ENCODE data around the gene POLE3.
"Not testable (repeated sequence)": the region's sequence is repeated elsewhere in the genome, so short reads cannot be mapped to it uniquely, and the experiment has no call there.

Gene POLE3

DNA sequence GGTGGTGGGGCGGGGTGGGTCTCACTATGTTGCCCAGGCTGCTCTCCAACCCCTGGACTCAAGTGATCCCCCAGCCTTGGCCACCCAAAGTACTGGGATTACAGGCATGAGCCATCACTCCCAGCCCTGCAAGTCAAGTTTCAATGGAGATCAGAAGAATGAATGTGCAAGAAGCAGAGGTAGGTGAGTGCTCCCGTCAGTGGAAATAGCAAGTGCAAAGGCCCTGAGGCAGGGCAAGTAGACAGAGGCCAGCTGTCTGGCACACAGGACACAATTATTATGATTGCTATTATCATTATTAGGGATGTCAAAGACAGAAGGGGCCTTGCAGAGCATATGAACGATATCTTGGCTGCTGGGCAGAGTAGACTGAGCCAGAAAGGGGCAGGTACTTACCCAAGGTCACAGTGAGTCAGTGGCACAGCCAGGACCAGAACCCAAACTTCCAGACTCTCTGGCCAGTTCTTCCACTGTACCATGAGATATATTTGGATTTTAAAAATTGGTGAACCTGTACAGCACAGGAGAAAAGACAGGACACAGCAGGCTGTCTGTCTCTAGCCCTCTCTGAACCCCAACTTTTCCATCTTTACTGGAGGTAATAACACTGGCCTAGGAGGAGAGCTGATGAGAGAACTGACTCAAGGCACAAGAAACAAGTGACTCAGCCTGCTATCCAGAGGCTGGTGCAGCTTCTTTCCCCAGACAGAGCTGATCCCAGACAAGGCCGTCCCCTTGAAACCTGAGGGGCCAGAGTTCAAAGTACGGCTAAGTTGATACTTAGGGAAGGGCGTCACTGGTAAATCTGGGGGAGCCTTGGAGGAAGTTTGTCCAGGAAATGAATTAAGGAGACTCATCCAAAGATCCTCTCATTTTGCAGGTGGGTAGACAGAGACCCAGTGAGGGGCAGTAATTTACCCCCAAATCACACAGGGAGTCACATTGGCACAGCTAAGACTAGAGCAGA lies 35.1 kb downstream of the POLE3 start:
- DNase-seq, result no peak

DNA sequence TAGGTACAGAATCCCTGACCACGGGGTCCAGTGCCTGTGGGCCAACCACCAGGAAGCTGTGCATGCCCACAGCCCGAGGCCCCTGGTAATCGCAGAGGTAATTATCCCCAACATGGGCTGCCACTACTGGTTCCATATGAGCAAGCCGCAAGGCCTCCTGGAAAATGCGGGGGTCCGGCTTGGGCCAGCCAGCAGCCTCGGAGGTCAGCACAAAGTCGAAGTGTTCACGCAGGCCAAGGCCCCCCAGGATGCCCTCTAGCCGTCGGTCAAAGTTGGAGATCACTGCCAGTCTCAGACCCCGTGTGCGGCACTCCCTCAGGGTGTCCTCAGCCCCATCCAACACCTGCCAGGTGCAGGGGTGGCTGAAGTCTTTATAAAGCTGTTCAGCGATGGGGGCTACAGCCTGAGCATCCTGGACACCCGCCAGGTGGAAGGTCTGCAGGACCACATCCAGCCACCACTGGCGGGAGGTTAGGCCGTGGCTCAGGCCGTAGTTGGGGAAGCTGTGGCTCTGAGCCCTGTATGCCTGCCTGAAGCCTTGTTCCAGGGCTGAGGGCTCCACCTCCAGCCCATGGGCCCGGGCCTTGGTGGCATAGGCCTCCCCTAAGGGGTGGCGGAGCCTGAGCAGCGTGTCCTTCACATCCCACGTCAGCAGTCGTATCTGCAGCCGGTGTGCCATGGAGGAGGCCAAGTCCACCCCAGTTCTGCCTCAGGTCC lies 36.6 kb downstream of the POLE3 start:
- no peak for DNase-seq

DNA sequence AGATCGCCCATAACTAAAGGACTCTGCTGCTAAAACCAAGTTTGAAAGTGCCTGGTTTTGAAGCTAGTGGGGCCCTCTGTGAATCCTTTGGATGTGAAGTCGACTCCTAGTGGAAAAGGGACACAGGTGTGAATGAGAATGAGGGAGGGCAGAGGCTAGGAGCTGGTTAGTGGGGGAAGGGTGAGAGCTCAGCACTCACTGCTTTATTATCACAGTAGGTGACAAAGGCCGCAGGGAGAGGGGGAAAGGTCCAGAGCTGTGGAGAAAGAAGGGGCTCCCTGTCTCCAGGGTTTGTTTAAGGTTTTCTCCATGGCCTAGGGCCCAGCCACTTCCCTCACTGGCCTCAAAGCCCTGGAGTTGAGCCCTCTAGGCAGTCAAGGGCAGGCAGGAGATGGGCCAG lies 37.2 kb downstream of the POLE3 start:
- DNase-seq, result no peak

DNA sequence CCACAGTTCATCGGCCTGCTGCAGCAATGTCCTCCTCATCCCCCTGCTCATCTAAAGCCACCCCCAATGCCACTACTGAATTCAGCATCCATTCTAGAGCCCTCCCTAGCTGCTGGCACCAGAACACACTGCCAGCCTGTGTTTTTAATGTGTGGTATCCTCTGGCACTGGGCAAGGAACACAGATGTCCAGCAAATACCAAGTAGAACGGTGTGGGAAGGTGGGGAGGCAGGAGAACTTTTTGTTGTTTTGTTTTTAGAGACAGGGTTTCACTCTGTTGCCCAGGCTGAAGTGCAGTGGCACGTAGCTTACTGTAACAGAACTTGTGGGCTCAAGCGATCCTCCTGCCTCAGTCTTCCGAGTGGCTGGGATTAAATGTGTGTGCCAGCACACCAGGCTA lies 38.4 kb downstream of the POLE3 start:
- DNase-seq, result no peak

DNA sequence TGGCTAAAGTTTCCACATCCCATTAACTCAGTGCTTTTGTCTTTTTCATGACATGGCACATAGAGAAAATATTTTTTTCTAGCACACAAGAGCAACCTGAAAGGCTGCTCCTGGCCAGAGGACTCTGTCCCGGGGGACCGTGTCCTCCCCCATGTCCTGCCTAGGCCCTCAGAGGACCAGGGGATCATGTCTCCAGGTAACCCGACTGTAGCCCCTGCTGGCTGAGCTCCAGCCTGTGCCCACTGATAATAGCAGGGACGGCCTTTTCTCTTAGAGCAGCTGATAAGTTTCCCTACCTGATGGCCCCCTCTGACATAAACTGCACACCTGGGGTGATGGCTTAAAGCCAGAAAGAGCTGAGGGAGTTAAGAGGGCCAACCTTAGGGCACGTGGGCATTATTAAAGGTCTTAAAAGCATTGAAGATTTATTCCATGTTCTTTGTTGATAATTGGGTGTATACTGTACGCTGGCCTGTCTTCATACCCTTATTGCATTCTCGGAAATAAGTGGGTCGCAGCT lies 39.6 kb downstream of the POLE3 start:
- no peak for DNase-seq

DNA sequence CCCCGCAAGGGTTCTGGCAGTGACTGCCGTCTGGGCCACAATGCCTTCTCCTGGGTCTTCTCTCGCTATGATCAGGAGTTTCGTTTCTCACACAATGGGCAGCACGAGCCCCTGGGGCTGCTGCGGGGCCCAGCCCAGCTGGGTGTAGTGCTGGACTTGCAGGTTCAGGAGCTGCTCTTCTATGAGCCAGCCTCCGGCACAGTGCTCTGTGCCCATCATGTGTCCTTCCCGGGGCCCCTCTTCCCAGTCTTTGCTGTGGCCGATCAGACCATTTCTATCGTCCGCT lies 40.7 kb downstream of the POLE3 start:
- no peak for DNase-seq

DNA sequence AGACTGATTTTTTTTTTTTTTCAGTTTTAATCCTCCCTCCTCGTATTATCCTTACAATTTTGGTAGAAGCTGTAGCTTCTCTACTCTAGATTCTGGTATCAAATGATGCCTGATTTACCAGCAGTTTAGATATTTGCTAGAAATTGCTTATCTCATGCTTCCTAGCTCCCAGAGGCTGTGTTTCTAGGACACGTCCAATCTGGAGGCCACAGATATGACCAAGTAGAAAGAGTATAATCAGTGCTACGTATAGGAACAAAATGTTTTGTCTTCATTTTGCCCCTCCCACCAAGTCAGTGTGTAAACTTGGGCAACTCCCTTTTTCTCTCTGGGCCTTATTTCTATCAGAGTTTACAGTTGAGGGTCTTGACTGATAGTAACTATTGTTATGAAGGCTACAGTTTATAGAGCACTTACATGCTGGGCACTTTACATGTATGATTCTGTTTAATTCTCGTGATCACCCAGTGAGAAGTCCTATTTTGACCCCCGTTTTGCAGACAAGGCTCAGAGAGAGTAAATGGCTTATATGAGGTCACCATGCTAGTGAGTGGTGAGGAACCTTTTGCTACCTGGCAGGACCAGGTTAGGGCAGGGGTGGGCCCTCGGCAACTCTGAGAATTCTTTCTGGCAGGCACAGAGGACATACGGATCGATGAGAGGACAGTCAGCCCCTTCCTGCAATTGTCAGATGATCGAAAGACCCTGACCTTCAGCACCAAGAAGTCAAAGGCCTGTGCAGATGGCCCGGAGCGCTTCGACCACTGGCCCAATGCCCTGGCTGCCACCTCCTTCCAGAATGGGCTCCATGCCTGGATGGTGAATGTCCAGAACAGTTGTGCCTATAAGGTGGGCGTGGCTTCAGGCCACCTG lies 41.3 kb downstream of the POLE3 start:
- DNase-seq, result no peak

DNA sequence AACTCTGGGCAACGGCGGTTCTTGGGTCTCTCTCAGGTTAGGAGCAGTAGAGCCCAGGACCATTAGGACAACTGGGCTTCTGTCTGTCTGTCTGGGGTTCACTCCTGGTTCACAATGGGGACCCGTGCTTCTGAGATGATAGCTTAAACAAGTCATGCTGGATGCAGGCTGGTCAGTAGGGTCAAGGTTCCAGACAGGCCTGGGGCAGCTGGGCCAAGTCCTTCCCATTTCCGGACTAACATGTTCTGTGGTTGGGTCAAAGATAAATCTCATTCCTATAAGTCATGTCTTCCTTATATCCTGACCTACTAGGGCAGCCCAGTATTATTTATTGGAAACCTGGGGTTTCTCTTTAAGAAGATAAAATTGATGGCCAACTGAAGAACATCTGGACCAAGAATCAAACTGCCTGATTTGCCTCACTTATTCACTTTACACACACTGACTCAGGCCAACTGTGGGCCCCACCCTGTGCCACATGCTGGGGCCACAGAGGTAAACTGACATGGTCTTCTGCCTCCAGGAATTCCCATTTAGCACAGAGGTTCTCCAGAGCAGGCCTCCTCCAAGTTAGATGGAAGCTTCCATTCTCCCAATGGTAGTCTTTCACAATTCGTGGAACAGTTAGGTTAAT lies 42.0 kb downstream of the POLE3 start:
- DNase-seq, result no peak

DNA sequence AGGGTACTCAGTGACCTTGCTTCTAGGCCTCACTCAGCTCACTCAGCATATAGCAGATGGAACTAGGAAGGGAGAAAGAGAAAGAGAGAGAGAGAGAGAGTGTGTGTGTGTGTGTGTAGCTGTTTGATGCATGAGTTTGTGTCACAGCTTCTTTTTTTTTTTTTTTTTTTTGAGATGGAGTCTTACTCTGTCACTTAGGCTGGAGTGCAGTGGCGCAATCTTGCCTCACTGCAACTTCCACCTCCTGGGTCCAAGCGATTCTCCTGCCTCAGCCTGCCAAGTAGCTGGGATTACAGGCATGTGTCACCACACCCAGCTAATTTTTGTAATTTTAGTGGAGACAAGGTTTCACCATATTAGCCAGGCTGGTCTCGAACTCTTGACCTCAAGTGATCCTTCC lies 44.8 kb downstream of the POLE3 start:
- not testable (repeated sequence) for DNase-seq

DNA sequence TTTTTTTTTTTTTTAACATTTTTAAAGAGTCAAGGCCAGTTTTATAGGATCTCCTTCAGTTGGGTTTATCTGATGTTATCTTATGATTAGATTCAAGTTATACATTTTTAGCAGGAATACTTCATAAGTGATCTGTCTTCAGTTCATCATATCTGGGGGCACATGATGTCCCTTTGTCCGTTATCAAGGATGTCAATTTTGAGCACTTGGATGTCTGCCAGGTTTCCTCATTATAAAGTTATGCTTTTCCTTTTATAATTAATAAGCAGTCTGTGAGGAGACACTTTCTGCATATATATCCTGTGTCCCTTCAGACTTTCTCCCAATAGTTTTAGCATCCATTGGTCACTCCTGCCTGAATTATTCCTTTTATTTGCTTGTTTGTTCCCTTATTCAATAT lies 45.5 kb downstream of the POLE3 start:
- no peak for DNase-seq

DNA sequence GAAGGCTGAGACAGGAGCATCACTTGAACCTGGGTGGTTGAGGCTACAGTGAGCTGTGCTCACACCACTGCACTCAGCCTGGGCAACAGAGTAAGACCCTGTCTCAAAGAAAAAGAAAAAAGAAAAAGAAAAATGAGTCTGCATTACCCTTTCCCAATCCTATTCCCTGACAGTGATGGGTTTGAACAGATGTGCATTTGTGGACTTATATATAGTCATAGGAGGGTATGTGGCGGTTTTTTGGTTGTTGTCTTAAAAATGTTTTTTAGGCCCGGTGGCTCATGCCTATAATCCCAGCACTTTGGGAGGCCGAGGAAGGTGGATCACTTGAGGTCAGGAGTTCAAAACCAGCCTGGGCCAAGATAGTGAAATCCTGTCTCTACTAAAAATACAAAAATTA lies 47.1 kb downstream of the POLE3 start:
- no peak for DNase-seq

DNA sequence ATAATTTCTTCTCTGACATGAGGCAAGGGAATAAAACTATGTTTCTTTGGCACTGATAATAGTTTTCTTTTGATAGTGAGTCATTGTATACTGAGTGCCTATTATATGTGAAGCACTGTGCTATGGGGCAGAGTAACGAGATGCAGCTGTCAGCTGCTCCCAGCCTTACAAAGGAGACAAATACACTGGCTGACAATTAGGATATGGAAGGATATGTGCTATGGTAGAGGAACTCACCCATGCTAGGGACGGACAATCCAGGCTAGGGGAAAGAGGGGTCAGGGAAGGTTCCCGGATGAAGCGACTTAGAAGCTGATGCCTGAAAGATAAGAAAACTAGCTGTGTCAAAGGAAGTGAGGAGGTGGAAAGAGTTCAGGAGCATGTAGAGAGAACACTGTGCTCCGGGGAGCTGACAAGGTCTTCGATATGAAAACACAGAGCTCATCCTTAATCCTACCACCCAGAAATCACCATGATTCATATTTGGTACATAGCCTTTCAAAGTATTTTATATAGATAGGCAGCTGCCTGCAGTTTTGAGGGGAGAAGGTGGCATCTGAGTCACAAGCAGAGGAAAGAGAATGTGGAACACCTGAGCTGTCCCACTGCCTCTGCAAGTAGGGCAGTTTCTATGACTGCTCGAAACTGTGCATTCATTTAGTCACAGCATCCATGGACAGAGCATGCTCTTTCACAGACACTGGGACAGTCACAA lies 49.0 kb downstream of the POLE3 start:
- no peak for DNase-seq

DNA sequence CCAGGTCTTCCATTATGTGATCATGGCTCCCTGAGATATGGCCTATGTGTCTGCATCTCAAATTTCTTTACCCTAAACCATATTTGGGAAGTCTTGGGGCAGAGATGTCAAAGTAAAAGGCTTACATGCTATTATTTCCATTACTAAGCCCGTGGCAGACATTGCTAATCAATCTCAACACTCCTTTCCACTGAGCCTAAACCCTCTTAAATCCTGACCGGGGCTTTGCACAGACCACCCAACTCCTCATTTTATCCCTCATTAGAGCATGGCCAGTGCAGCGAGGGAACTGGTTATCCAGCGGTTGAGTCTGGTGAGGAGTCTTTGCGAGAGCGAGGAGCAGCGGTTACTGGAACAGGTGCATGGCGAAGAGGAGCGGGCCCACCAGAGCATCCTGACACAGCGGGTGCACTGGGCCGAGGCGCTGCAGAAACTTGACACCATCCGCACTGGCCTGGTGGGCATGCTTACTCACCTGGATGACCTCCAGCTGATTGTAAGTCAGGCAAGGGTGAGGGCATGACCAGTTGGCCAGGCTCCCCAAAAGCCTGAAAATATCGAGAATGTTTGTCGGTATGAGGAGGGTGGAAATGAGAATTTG lies 50.1 kb downstream of the POLE3 start:
- DNase-seq, result no peak

DNA sequence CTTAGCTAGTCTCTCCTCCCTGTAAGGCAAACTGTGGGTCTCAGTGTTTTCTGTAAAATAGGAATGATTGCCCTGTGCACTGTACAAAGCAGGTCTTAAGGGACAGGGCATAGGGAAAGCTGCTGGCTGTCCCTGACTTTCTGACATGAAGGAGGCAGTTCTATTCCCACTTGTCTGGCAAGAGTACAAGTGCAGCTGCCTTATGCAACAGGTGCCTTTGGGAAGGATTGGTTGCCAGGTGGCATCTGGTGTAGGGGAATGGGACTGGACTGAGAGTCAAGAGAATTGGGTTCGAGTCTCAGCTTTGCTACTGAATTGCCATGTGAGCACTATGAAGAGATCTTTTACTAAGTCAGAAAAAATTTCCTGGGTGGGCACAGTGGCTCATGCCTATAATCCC lies 51.1 kb downstream of the POLE3 start:
- DNase-seq, result no peak

All from SW 1271 (cell line).